Left renal cortex interstitium (tissue), 4 donors: Measurements from ENCODE around the gene TREML1. TPM values are rescaled to one million over a fixed set of nuclear protein-coding genes. Genes with fewer than 3 reads are reported as not detected.

Experiments
- DNase-seq, 4 donors: peaks; one replicate each; pipeline ENCODE4 v3.0.0-alpha.2; 2013; ENCODE audit warnings: low read depth in 4 of 4, low spot score in 2 of 4, missing footprints in 1 of 4
- polyA plus RNA-seq, 4 donors: library from polyadenylated mRNA; unstranded; fragments of 120-200 nt; gene quantifications; one replicate each; pipeline ENCODE4 v1.2.1, GENCODE V29; 2013; ENCODE audit not compliant: insufficient read length in 4 of 4

TREML1 gene
- polyA plus RNA-seq, 4 donors: 0.49 to 1.3 (median 0.96) TPM

DNA sequence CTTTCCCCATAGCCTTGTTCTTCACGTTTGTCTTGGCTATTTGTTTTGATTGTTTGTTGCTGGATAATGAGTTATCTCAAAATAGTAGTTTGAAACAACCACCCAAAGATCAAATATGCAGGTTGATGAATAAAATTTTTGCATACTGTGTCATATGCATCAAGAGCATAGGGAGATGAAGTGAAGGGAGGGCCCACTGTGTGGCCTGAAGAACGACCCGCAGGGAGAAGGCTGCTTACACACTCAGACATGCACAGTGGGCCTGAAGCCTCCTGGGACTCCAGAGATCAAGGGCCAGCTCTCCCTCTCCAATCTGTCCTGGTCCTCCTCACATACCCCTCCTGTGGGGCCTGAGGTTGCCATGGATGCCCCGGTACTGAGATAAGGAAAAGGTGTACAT, 25.0 kb upstream of the TREML1 start:
- DNase-seq: no peak

DNA sequence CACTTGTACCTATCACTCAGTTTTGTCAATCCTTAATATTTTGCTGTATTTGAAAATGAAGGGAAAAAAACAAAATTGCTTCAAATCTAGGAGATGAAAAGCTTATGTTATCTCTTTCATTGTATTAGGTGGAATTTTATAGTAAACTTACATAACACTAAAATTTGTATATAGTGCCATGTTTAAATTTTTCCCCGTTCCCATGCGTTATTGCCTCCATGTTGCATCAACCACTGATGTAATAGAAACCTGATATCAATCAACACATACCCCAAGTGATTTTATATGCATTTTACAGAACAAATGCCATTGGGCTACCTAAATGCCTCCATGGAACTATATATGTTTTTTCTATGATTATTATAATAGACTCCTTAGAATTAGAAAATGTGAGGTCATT, 23.5 kb upstream of the TREML1 start:
- DNase-seq: no peak

DNA sequence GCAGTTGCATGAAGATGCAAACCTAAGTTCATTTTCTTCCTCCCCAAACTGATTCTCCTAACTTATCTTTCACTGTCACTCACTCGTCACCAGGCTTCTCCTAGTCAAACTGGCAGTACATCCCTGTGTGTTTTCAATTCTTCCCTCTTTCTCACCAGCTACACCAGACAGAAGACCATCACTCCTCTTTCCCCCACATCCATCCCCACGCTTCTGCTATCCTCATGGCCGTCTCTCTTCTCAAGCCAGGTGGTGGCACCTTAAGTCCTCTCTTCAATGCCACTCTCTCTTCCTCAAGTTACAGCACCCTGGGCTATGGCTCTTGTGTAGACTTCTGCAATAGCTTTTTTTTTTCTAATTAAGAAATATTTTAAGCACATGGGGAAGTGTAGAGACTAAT, 23.1 kb upstream of the TREML1 start:
- DNase-seq: no peak

DNA sequence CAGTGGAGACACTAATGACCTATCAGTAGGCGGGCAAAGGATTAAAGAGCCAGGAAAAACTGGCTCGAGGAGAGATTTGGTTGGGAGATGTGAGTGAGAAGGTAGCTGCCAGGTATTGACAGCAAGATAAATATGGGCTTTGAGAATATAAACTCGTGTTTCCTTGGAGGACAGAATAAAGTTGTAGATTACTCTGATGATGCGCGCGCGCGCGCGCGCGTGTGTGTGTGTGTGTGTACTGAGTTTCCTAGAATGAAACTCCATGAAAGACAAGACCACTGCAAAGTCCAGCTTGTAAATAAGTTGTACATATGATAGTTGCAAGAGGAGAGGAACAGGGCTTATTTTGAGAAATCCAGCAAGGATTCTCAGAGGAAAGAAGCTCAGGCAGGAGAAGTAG, 22.0 kb upstream of the TREML1 start:
- DNase-seq: no peak

DNA sequence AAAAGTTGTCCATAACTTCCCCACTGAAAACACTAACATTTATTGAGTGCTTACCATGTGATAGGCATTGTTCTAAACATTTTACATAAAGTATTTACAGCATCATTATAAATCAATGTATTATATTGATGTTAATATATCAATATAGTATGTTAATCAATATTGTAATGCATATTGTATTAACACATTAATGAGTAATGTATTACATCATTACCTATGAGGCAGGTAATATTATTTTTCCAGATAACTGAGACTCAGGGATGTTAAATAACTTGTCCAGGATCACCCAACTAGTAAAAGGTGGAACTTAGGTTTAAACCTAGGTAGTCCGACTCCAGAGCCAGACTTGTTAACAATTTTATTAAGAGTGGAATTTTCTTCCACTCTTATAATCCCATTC, 20.9 kb upstream of the TREML1 start:
- no peak for DNase-seq

DNA sequence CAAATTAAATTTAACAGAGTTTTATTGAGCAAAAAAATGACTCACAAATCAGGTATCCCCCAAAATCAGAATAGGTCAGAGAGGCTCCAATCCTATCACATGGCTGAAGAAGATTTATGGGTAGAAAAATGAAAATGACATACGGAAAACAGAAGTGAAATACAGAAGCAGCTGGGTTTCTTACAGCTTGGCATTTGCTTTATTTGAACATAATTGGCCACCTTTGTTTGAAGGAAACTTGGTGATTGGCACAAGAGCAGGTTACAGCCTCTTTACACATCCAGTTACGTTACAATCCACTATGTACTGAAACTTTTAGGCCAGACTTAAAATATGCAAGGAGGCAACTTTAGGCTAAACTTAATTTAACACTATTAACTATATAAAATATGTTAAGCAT, 20.5 kb upstream of the TREML1 start:
- no peak for DNase-seq

DNA sequence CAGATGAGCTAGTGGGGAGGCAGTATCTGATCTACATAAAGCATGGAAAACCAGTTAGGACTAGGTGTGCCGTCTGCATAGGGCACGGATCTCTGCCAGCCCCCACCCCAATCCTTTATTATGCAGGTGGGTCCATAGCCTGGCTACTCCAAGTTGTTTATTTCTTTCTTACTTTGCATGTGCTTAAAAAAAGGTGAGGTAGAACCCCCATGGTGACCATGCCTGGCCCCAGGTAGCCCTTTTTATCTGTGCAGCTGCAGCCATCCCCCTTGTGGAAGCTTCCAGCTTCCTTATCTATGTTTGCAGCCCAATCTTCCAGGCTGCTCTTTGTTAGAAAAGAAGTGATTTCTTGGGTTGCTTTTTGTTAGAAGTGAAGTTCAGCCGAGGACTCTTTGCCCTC, 17.8 kb upstream of the TREML1 start:
- no peak for DNase-seq

DNA sequence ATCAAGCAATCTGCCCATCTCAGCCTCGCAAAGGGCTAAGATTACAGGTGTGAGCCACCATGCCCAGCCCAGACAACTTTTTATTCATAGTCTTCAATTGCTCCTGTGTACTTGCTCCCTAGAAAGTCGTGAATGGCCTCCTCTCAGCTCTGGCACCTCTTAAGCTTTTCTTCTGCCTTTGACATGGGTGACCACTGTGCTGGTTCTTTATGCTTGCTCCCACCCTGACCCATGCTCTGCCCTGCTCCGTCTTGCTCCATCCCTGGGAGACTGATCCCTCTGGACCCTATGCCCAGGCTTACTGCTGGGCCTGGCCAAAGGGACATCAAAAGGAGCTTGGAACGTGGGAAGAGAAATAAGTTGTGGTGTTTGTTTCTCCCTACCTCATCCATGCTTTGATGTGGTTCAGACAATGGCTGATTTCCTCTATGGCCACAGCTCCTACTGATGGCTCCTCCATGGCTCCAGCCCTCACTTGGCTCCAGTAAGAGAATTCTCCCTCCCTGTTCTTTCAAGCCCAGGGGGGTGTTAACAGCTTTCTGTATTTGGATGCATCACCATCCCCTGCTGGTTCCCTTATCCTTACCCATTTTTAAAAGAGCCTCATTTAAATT, 16.5 kb upstream of the TREML1 start:
- DNase-seq: no peak

DNA sequence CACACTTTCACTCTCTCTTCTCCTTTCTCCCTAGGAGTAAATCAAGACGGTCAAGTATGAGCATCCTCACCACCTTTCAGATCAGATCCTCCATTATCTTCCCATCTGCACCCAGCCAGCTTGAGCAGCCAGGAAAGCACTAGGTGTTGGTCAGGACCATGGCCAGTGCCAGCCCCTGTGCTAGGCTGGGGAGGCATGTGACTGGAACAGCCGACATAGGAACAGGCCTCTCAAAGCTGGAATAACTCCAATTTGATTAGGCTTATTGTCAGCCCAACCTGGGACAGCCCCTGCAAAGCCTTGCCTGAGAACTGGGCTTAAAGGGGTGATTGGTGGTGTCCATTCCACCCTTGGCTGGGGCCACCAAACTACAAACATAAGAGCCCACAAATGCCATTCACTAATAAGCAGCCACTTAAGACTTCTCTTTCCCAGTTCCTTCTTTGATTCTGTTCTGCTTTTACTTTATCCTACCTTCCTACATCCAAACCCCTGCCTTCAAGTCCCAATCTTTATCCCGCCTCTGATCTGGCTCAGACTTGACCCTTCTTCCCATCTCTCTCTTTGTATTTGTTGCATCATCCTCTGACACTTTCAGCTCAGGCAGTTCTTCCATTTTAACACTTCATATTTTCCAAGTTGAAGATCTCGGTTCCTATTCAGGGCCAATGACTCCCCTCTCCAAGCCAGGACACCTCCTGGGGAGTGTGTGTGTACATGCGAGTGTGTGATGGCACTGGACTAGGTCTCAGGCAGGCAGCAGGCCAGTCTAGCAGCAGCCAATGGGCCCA, 13.2 kb upstream of the TREML1 start:
- DNase-seq: peak in 1 of 4 donors; percentile 32

DNA sequence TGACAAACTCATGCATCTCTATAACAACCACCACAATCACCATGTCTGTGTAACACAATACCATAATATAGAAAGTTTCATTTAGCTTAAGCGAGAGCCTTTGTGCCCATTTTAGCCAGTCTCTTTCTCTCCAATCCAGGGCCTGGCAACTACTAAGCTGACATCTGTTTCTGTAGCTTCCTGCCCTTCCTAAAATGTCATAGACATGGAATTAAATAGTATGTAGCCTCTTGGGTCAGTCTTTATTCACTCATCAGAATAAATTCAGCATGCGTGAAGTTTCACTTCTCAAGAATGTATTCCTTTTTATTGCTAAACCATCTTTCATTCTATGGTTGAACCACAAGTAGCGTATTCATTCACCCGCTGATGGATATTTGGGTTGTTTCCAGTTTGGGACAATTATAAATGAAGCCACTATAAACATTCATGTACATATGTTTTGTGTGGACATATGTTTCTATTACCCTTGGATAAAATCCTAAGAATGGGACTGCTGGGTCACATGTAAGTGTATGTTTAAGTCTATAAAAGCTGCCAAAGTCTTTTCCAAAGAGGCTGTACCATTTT, 10.5 kb upstream of the TREML1 start:
- DNase-seq: peak in 3 of 4 donors; percentile 20 to 40 (median 29)

DNA sequence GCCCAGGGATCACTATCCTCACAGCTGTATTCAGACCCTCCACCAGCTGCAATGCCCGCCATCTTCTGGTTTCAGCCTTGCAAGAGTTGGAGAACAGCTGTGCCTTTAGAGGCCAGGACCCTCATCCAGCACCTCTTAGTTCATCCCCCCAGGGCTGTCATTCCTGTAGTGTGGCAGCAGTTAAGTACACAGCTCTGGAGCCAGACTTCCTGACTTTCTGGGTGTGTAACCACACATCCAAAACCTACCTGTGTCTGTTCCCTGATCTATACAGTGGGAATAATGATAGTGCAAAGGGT, 9.2 kb upstream of the TREML1 start:
- DNase-seq: no peak

DNA sequence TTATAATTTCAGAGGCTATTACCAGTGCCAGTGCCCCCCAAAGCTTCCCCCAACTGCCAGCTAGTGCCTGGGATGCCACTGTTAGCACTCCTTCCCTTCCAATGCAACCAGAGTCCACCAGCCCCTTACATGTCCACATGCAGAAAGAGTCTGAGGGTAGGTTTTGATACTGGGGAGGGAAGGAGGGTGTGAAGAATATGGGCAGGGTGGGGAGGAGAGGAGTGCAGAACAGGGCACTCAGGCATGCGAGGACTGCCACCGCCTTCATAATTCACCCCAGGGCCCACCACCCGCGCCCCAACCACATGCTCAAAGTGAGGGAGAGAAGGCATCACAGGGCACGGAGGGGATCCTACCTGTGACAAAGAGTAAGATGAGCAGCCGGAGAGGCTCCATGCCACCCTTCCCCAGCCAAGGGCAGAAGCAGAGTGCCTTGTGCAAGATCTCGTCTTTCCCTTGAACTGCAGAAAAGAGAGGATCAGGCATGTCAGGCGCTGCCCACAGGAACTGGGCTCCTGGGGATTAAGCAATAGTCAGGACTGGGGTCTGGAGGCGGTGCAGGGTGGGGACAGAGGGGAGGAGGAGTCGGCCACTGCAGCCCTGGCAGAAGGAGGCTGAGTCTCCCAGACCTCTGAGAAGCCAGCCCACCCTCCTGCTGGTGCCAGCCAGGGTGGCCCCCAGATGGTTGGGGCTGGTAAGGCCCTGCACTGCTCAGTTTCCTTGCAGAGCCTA, 8.7 kb upstream of the TREML1 start, which contains the start of gene TREM2:
TSS of gene TREM2 (minus strand) at position 430 of the 732 bp plus-strand sequence. CDS start at position 396, 34 bp downstream.
- no peak for DNase-seq

DNA sequence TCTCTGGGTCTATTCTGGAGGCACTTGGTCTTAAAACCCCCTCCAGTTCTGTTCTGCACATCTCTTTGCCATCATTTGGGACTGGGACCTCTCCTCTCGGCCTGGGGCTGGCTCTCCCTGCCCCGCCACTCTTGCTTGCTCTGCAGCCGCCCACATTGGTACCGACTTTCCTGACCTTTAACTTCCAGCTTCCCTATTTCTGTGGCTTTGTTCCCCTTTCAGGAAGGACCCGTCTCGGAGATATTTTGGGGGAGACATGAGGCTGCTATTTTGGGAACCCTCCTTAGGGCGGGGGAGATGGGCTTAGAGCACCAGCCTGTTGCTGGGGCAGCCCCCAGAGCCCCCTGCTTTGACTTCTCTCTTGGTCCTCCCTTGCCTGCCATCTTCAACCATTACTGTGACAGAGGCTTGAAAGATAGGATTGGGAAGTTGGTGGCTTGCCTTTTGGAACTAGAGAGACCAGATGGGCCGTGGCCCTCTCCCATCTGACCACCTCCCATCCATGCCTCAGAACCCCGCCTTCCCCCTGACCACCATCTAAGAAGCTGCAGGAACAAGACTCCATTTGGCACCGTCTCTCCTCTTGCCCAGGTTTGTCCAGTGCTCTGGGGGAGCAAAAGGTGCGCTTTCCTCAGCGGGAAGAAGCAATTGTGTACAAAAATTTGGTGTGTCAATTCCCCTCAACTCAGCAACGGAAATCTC, 7.9 kb upstream of the TREML1 start:
- no peak for DNase-seq

DNA sequence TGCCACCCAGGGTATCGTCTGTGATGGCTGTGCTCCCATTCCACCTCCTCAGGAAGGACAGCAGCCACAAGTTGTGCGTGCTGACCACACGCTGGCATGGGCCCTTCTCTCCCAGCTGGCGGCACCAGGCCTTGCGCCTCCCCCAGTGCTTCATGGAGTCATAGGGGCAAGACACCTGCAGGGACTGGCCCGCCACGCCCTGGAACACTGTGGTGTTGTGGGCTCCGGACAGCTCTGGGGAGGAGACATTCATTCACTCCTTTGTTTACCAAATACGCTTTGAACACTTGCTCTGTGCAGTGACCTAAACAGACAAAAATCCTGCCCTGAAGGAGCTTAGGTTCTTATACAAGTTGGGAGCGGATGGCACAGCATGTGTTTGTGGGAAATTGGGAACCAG, 7.2 kb upstream of the TREML1 start:
- no peak for DNase-seq

DNA sequence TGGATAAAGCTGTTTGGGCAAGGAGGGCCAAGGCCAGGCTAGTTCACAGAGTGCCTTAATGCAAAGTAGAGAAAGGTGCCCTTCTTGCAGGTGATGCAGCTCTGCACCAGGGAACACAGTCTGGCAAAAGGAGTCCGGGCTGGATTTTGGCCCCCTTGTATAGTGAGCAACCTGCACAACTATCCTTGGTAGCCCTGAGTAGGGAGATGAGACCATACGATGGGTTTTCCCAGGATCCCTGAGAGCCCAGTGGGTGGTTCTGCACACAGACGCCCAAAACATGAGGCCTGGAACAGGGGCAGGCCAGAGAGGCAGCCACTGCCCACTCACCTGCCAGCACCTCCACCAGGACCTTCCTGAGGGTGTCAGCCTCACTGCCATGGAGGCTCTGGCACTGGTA, 6.8 kb upstream of the TREML1 start:
- DNase-seq: no peak

DNA sequence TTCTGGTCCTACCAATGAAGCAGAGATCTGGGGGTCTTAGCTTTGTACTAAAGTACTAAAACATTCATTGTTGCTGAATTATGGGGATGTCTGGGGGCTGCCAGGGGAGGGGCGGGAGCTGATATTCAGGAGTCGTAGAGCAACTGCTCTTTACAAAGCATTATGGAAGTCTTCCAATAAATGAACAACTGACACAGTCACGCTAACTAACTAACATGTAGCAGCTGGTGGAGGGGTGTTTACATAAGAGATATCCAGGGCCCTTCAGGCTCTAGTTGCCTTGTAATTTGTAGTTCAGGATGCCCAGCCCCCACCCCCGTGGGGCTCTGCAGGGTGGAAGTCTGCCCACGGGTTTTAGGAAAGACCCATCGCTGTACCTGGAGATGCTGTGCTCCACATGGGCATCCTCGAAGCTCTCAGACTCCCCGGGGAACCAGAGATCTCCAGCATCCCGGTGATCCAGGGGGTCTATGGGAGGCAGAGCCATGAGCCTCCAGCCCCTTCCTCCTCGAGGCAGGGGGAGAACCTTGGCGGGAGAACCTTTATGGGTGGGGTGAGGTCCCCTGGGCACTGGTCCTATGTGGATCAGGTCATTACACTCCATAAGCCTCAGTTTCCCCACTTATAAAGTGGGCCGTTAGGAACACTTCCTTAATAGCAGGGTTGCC, 5.4 kb upstream of the TREML1 start:
- DNase-seq: peak in 3 of 4 donors; percentile 34 to 60 (median 44)

DNA sequence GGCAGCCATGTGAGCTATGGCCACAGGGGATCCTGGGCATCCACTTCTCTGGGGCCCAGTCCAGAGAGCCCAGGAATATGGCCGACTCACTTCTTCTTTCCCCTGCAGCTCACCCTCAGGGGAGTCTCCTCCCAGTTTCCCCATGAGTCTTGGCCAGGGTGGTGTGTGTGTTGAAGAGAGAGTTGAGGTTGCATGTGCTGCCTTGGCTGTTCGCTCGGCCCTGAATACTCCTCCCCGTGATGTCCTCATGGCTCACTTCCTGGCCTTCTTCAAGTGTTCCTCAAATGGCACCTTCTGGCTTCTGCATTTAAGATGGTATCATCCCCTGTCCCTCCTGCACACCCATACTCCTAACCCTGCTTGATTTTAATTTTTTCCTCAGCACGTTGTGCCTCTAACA, 3.2 kb upstream of the TREML1 start:
- DNase-seq: no peak

DNA sequence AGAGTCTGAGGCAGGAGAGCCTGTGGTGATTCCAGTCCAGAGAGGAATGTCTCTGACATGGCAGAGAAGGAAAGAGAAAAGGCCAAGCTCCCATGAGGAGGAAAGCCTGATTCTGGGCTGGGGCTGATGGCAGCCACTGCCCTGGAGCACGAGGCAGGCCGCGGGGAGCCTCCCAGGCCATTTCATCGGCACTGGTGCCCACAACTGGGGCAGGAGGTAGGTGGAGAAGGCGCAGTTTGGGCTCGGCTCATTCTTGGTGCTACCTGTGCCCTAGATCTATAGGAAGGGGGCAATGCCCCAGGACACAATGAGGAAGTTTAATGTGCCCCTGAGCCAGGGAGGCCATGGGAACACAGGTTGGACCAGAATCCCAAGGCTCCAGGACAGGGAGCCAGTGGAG, 2.6 kb upstream of the TREML1 start:
- no peak for DNase-seq

DNA sequence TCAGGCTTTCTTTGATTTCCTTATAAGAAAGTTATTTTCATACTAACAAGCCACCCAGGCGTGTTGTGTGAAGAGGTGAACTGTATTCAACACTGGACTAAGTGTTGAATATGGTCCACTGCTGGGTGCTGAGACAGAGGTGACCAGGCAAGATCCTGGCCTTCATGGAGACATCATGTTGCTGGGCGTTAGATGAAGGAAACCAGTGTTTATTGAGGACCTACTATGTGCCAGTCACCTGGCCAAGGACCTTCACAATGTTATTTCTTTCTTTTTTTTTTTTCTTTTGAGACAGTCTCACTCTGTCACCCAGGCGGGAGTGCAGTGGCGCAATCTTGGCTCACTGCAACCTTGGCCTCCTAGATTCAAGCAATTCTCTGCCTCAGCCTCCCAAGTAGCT, 1.9 kb upstream of the TREML1 start:
- no peak for DNase-seq

DNA sequence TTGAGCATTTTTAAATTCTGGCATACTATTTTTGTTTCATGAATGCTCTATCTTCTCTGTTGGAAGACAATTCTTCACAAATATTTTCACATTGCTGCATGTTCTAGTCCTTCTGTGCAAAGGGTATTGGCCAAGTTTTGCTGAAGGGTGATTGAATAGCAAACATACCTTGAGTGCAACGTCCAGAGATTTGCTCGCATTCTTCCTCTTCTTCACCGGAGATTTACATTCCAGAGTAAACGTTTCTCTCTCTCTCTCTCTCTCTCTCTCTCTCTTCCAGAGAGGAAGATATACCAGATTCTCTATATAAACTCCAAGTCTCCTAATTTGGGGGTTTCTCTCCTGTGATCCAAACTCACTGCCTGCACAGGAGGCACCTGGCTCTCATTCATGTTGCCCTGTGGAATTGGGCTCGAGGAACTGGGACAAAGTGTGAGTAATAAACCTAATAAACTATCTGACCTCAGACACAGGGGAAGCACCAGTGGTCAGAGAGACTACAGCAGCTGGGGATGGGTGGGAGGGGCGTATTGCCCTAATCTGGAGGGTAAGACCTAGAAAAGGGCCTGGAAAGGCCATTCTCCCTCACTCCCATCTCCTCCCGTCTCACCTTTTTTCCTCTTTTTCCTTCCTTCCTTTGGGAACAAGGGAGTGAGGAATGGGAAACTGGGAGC, 1.1 kb upstream of the TREML1 start:
- no peak for DNase-seq
